Activated CD8-positive, alpha-beta T cell treated with anti-CD3 and anti-CD28 coated beads for 36 hours (primary cell): ENCODE measurements around the gene AP4B1. TPM values are rescaled to one million over a fixed set of nuclear protein-coding genes. Genes with fewer than 3 reads are reported as not detected.

Source experiments
- ATAC-seq: fragments of 200-7000 bp; cut with Tn5 transposase; one replicate; pipeline ENCODE4 v1.10.0; 2021; ENCODE audit warnings: mild to moderate bottlenecking, moderate library complexity
- CTCF ChIA-PET: fragments of 350-600 bp; sonication (Branson Sonifier 250); formaldehyde crosslinking; loops from one replicate; lab custom pipeline; 2021; ENCODE audit warnings: antibody characterized with exemption; lab: Charles Lee
- POLR2A ChIA-PET: fragments of 350-600 bp; sonication (Branson Sonifier 250); formaldehyde crosslinking; loops from one replicate; lab custom pipeline; 2021; ENCODE audit warnings: antibody characterized with exemption; lab: Charles Lee
- DNase-seq: peaks from one replicate; pipeline ENCODE4 v3.0.0-alpha.2; 2020
- H3K27ac Mint-ChIP-seq: one replicate; pipeline ENCODE4 v1.8.0; 2021; ENCODE audit warnings: mild to moderate bottlenecking, mixed read lengths
- H3K27me3 Mint-ChIP-seq: one replicate; pipeline ENCODE4 v1.8.0; 2021; ENCODE audit warnings: mixed read lengths
- H3K36me3 Mint-ChIP-seq: one replicate; pipeline ENCODE4 v1.8.0; 2021; ENCODE audit warnings: low read depth, mixed read lengths
- H3K4me1 Mint-ChIP-seq: one replicate; pipeline ENCODE4 v1.8.0; 2021; ENCODE audit warnings: low read depth, mixed read lengths
- H3K4me3 Mint-ChIP-seq: one replicate; pipeline ENCODE4 v1.8.0; 2021; ENCODE audit warnings: mild to moderate bottlenecking, moderate library complexity, mixed read lengths
- H3K9me3 Mint-ChIP-seq: one replicate; pipeline ENCODE4 v1.8.0; 2021; ENCODE audit warnings: mixed read lengths
- intact Hi-C: fragments of 100-400 bp; cut with micrococcal nuclease; formaldehyde crosslinking; loops from one replicate; pipeline ENCODE4 v1.10.0; 2022
- total RNA-seq, 2 experiments: library from RNA; stranded (reverse); gene quantifications; one replicate each; pipeline ENCODE4 v1.2.3, GENCODE V29; 2021
- TF ChIP-seq, protein P1 (sequence below): fragments of 200-600 bp; IDR thresholded peaks from one replicate; pipeline ENCODE4 v1.8.0; 2022; ENCODE audit warnings: antibody characterized with exemption, mild to moderate bottlenecking

The AP4B1 gene
- total RNA-seq, 2 experiments from 2014 or later, result 38.2 to 38.5 TPM

DNA sequence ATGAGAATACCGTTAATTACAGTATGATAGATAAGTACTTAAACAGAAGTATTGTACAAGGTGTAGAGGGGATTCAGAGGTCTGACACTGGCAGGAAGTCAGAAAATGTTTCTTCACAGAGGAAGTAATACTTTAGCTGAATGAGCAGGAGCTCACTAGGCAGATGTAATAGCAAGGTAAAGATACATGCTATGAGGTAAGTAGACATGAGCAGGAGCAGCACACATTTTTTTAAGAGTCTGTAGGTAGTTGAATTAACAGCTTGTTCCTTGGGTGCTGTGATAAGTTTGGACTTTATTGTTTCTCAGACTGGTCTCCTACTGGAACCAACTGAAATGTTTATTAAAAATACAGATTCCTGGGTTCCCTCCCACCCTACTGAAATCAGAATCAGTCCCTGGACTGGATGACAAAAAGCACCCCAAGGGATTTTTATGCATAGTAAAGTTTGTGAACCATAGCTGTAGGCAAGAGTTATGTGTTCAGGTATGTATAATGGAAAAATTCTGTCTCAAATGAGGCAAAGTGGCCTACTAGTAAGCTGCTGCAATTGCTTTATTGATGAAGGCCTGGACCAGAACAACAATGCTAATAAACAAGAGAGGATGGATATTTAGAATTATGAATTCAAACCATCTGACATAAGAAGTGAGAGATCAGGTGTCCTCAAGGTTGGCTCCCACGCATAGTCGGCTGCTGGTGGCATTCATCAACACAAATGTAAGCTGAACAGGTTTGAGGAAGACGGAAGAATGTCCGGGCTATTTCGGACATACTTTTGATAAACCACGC is 902 bp downstream of the AP4B1 start:
- peaks cover 55% of the 10 kb centered on the region for H3K4me1 Mint-ChIP-seq
- H3K9me3 Mint-ChIP-seq, result no peaks in the 10 kb centered on the region
- intact Hi-C loops, result loop anchor here (1.0 to 5.0 kb wide), 2 partner anchors 32 to 66 kb away; partner anchors contain the start of gene PTPN22
- H3K36me3 Mint-ChIP-seq, result peaks cover 58% of the 10 kb centered on the region
- ATAC-seq (no peak), DNase-seq (peak; percentile 50)
- TF ChIP-seq, protein P1, sequence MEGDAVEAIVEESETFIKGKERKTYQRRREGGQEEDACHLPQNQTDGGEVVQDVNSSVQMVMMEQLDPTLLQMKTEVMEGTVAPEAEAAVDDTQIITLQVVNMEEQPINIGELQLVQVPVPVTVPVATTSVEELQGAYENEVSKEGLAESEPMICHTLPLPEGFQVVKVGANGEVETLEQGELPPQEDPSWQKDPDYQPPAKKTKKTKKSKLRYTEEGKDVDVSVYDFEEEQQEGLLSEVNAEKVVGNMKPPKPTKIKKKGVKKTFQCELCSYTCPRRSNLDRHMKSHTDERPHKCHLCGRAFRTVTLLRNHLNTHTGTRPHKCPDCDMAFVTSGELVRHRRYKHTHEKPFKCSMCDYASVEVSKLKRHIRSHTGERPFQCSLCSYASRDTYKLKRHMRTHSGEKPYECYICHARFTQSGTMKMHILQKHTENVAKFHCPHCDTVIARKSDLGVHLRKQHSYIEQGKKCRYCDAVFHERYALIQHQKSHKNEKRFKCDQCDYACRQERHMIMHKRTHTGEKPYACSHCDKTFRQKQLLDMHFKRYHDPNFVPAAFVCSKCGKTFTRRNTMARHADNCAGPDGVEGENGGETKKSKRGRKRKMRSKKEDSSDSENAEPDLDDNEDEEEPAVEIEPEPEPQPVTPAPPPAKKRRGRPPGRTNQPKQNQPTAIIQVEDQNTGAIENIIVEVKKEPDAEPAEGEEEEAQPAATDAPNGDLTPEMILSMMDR, result no peak
- H3K27ac Mint-ChIP-seq, result peak overlapping the region; percentile 99
- H3K27me3 Mint-ChIP-seq, result no peaks in the 10 kb centered on the region
- ChIA-PET POLR2A (interaction anchor here (0.6 to 3.8 kb wide), 26 partner anchors 8 to 127 kb away, joined by 3 to 93 read pairs (median 4); partner anchors contain the start of genes BCL2L15 and HIPK1), CTCF (interaction anchor here (0.7 to 5.6 kb wide), 25 partner anchors 8 to 75 kb away, joined by 3 to 55 read pairs (median 5); partner anchors contain the start of genes BCL2L15, HIPK1 and OLFML3)
- H3K4me3 Mint-ChIP-seq, result peak overlapping the region; percentile 88

DNA sequence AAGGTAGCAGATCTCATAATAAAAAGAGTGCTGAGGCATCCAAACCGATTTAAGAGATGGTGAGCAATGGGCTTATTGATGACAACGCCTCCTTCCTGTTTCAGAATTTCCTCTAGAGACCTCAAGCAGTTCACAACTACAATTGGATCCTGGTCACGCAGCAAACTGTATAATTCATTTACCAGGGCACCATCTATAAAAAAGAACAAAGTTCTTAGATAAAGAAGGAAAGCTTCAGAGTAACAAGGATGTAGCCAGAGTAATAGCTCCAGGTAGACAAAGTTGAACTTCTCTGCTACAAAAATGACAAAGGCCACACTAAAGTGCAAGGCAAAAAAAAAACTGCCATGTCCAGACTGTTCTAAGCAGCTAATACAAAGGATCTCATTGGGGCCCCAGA is 3.4 kb downstream of the AP4B1 start:
- no peak for DNase-seq
- ATAC-seq, result no peak
- intact Hi-C loops, result loop anchor here (5.0 kb wide), 1 partner anchor 64 kb away; no protein-coding TSS in a partner anchor
- TF ChIP-seq, protein P1, result no peak
- Mint-ChIP-seq H3K27me3 (no peaks in the 10 kb centered on the region), H3K4me3 (no peak overlapping the region), H3K4me1 (peaks cover 54% of the 10 kb centered on the region), H3K27ac (peak overlapping the region; percentile 63), H3K36me3 (peaks cover 66% of the 10 kb centered on the region), H3K9me3 (no peaks in the 10 kb centered on the region)
- POLR2A ChIA-PET, result interaction anchor here (1.2 to 3.3 kb wide), 4 partner anchors 9 to 29 kb away, joined by 3 to 16 read pairs (median 5); partner anchors contain the start of gene HIPK1
- CTCF ChIA-PET, result interaction anchor here (1.2 to 1.7 kb wide), 2 partner anchors 8 to 20 kb away, joined by 3 to 4 read pairs; no protein-coding TSS in a partner anchor

DNA sequence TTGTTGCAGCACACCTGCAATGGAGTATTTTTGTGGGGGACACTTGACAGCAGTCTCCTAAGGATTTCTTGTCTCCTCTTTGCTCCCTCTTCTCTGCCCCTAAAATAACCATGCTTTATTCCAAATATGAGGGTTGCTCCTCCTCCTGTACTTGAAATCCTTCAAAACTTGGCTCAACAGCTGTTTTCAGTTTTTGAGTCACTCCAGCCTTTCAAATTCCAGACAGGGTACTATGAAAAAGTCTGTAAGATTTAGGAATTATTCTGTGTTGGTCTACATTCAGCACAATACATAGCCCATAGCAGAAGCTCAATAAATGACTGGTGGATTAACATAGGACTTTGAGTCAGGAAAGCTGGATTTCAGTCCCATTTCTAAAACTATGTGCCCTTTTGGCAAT is 5.5 kb downstream of the AP4B1 start:
- H3K4me1 Mint-ChIP-seq, result peaks cover 51% of the 10 kb centered on the region
- peaks cover 79% of the 10 kb centered on the region for H3K36me3 Mint-ChIP-seq
- DNase-seq (no peak), ATAC-seq (no peak)
- no peaks in the 10 kb centered on the region for H3K27me3 Mint-ChIP-seq
- no peak overlapping the region for H3K27ac Mint-ChIP-seq
- no peaks in the 10 kb centered on the region for H3K9me3 Mint-ChIP-seq
- CTCF ChIA-PET, result interaction anchor here (0.5 to 1.5 kb wide), 3 partner anchors 9 to 369 kb away, joined by 3 to 4 read pairs (median 4); partner anchors contain the start of gene BCL2L15
- intact Hi-C loops, result no loop called here
- POLR2A ChIA-PET, result interaction anchor here (0.6 to 1.4 kb wide), 3 partner anchors 10 to 29 kb away, joined by 3 read pairs; partner anchors contain the start of gene BCL2L15
- TF ChIP-seq, protein P1, result no peak
- no peak overlapping the region for H3K4me3 Mint-ChIP-seq

DNA sequence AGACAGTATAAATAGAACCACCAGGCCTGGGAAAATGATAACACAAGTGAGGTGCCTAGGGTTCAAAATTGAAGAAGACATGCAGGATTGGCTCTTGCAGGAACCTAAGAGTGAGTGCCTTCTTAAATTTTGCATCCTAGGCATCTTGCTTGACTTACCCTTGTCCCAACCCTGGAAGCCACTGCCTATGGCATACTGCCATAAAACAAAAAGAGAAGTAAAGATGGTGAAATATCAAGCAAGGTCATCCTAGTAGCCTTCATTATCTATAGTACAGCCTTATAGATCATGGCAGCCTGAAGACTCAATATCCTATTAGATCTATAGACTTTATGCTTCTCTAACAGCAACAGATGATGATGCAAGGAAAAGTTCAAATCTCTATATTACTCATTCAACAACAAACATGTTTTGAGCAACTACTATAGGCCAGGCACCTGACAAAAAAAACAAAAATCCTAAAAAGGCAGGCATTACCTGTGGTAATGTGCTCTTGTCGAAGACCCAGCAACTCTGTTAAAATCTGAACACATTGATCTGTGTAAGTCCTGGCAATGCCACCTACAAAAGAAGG is 6.3 kb downstream of the AP4B1 start:
- intact Hi-C loops, result no loop called here
- peaks cover 73% of the 10 kb centered on the region for H3K36me3 Mint-ChIP-seq
- H3K27ac Mint-ChIP-seq, result peak overlapping the region; percentile 68
- no peaks in the 10 kb centered on the region for H3K27me3 Mint-ChIP-seq
- ChIA-PET POLR2A (interaction anchor here (0.9 kb wide), 1 partner anchor 10 kb away, joined by 3 read pairs; the partner anchor contains the start of gene BCL2L15), CTCF (interaction anchor here (1.5 to 1.6 kb wide), 2 partner anchors 9 to 18 kb away, joined by 4 read pairs; no protein-coding TSS in a partner anchor)
- H3K9me3 Mint-ChIP-seq, result no peaks in the 10 kb centered on the region
- no peak overlapping the region for H3K4me3 Mint-ChIP-seq
- no peak for DNase-seq
- peak; percentile 42 for ATAC-seq
- TF ChIP-seq, protein P1, result no peak
- peaks cover 48% of the 10 kb centered on the region for H3K4me1 Mint-ChIP-seq
